Lower leg skin (tissue), 4 donors: ENCODE data around the gene ATN1. TPM values are rescaled to one million over a fixed set of nuclear protein-coding genes. Genes with fewer than 3 reads are reported as not detected.

ENCODE experiments used
- DNase-seq, 2 donors: peaks; one replicate each; pipeline ENCODE4 v3.0.0-alpha.2; 2019; ENCODE audit warnings: low spot score in 2 of 2
- H3K4me3 ChIP-seq: fragments of 200-600 bp; sonication (generic); 2 replicates; pipeline ENCODE4 v1.5.1; 2017; ENCODE audit warnings: mild to moderate bottlenecking, low read depth; ENCODE audit not compliant: poor library complexity, severe bottlenecking
- CTCF ChIP-seq, 3 donors: fragments of 450-650 bp; IDR thresholded peaks; one replicate each; pipeline ENCODE4 v1.5.1; 2016; ENCODE audit warnings: antibody characterized with exemption in 3 of 3, mild to moderate bottlenecking in 3 of 3, moderate library complexity in 2 of 3
- POLR2A ChIP-seq, 2 donors: fragments of 450-650 bp; IDR thresholded peaks; one replicate each; pipeline ENCODE4 v1.6.1; 2016 to 2017; ENCODE audit warnings: antibody characterized with exemption in 2 of 2, mild to moderate bottlenecking in 1 of 2, moderate library complexity in 1 of 2
- WGBS, 2 donors: methylation state at CpG; one replicate each; pipeline ENCODE4 v1.1.5; 2018; 5-methylcytosine and 5-hydroxymethylcytosine counted together
- intact Hi-C: fragments of 100-400 bp; cut with DNase I; formaldehyde crosslinking; loops from one replicate; pipeline ENCODE4 v1.15.0; 2023; ENCODE audit warnings: low total_unique reads
- total RNA-seq, 4 donors: library from RNA; depleted of rRNA; stranded (reverse); fragments of >200 nt; gene quantifications; one replicate each; pipeline ENCODE4 v1.1.0, GENCODE V29; 2016

Gene ATN1
- total RNA-seq, 4 donors from 2014 or later = 33.4 to 115 (median 64.0) TPM

- intact Hi-C loops = no loop called here
- WGBS, 2 donors = 91 to 94% methylated on average over 11 of the region's 11 CpGs
- TF ChIP-seq CTCF (IDR thresholded peaks at IDR 0.05) (no peak), POLR2A (IDR thresholded peaks at IDR 0.05) (no peak)
- DNase-seq = no peak
- H3K4me3 ChIP-seq = no peak overlapping the region
Measured at GRCh38 chr12:6916426-6917200, 11.1 kb upstream of the ATN1 start.

- intact Hi-C loops = no loop called here
- H3K4me3 ChIP-seq = no peak overlapping the region
- TF ChIP-seq POLR2A (IDR thresholded peaks at IDR 0.05) (no peak), CTCF (IDR thresholded peaks at IDR 0.05) (no peak)
- no peak for DNase-seq
- whole genome bisulfite sequencing, 2 donors = 84 to 92% methylated on average over 13 to 14 of the region's 14 CpGs
Measured at GRCh38 chr12:6917491-6918231, 10.1 kb upstream of the ATN1 start.

GRCh38 chr12:6919588-6919987 lies 8.2 kb upstream of the ATN1 start:
- intact Hi-C loops = no loop called here
- TF ChIP-seq POLR2A (IDR thresholded peaks at IDR 0.05) (no peak), CTCF (IDR thresholded peaks at IDR 0.05) (no peak)
- no peak for DNase-seq
- WGBS, 2 donors = 72 to 73% methylated on average over 7 of the region's 7 CpGs
- no peak overlapping the region for H3K4me3 ChIP-seq

- no peak for DNase-seq
- 87 to 90% methylated on average over 7 of the region's 7 CpGs for WGBS, 2 donors
Measured at GRCh38 chr12:6921539-6921938, 6.2 kb upstream of the ATN1 start.

More at GRCh38 chr12:6921539-6921938, 6.2 kb upstream of the ATN1 start:
- H3K4me3 ChIP-seq = no peak overlapping the region
- intact Hi-C loops = loop anchor here (10.0 kb wide), 1 partner anchor 193 kb away; no protein-coding TSS in a partner anchor
- TF ChIP-seq CTCF (IDR thresholded peaks at IDR 0.05) (no peak), POLR2A (IDR thresholded peaks at IDR 0.05) (no peak)
